OCI-LY1 (cell line): ENCODE results near the gene PODXL2.

Experiments
- H2AFZ ChIP-seq: fragments of 200-600 bp; sonication (generic), shearing (Covaris generic); 2 replicates; pipeline ENCODE4 v1.6.0; 2014; ENCODE audit warnings: antibody characterized with exemption, mild to moderate bottlenecking, low read length
- H3F3A ChIP-seq: fragments of 200-600 bp; sonication (generic), shearing (Covaris generic); 2 replicates; pipeline ENCODE4 v1.6.0; 2014; ENCODE audit warnings: mild to moderate bottlenecking, antibody characterized with exemption, low read length, moderate library complexity; ENCODE audit not compliant: insufficient read depth
- H3K27ac ChIP-seq: fragments of 200-600 bp; sonication (generic); 2 replicates; pipeline ENCODE4 v1.5.1; 2014; ENCODE audit warnings: low read length, mixed run types, mild to moderate bottlenecking, low read depth; ENCODE audit not compliant: poor library complexity, severe bottlenecking
- H3K27me3 ChIP-seq: fragments of 200-600 bp; sonication (generic); 2 replicates; pipeline ENCODE4 v1.6.0; 2014; ENCODE audit warnings: antibody characterized with exemption, mild to moderate bottlenecking, low read length, moderate library complexity; ENCODE audit not compliant: insufficient read depth
- H3K36me3 ChIP-seq: fragments of 200-600 bp; sonication (generic); 2 replicates; pipeline ENCODE4 v1.6.1; 2014; ENCODE audit warnings: mild to moderate bottlenecking, antibody characterized with exemption, low read length, moderate library complexity, mixed read lengths; ENCODE audit not compliant: insufficient read depth
- H3K4me1 ChIP-seq: fragments of 200-600 bp; sonication (generic); 2 replicates; pipeline ENCODE4 v1.5.1; 2014; ENCODE audit warnings: mild to moderate bottlenecking, low read length, moderate library complexity; ENCODE audit not compliant: insufficient read depth, severe bottlenecking
- H3K4me2 ChIP-seq: fragments of 200-600 bp; sonication (generic), shearing (Covaris generic); 2 replicates; pipeline ENCODE4 v1.6.1; 2014; ENCODE audit warnings: low read length
- H3K4me3 ChIP-seq: fragments of 200-600 bp; sonication (generic); 2 replicates; pipeline ENCODE4 v1.5.1; 2014; ENCODE audit warnings: low read length, low read depth, mild to moderate bottlenecking, mixed read lengths; ENCODE audit not compliant: poor library complexity, severe bottlenecking
- H3K79me2 ChIP-seq: fragments of 200-600 bp; shearing (Covaris generic); 2 replicates; pipeline ENCODE4 v1.6.1; 2016; ENCODE audit warnings: mixed run types, low read length, mixed read lengths; ENCODE audit not compliant: insufficient read depth
- H3K9ac ChIP-seq: fragments of 200-600 bp; sonication (generic), shearing (Covaris generic); 2 replicates; pipeline ENCODE4 v1.6.1; 2014; ENCODE audit warnings: mild to moderate bottlenecking, low read length, mixed read lengths
- H3K9me2 ChIP-seq: fragments of 200-600 bp; sonication (generic), shearing (Covaris generic); 2 replicates; pipeline ENCODE4 v1.6.1; 2014; ENCODE audit warnings: low read depth, mild to moderate bottlenecking, low read length, mixed read lengths
- H3K9me3 ChIP-seq: fragments of 200-600 bp; shearing (Covaris generic); 2 replicates; pipeline ENCODE4 v1.6.1; 2014; ENCODE audit warnings: low read length, mixed read lengths
- H4K20me1 ChIP-seq: fragments of 200-600 bp; sonication (generic), shearing (Covaris generic); 2 replicates; pipeline ENCODE4 v1.6.0; 2016; ENCODE audit warnings: mild to moderate bottlenecking, low read length; ENCODE audit not compliant: insufficient read depth
- CTCF ChIP-seq: fragments of 200-600 bp; sonication (generic), shearing (Covaris generic); IDR thresholded peaks from 2 replicates; pipeline ENCODE4 v1.5.1; 2017; ENCODE audit warnings: mild to moderate bottlenecking, antibody characterized with exemption, low read length, moderate library complexity, mixed read lengths
- EZH2 ChIP-seq: fragments of 200-600 bp; sonication (generic), shearing (Covaris generic); IDR thresholded peaks from 2 replicates; pipeline ENCODE4 v1.8.0; 2017; ENCODE audit warnings: borderline replicate concordance, mixed run types, mild to moderate bottlenecking, antibody characterized with exemption, low read length, moderate library complexity, mixed read lengths

Gene PODXL2

GRCh38 chr3:127719369-127719768 is 90.4 kb downstream of the PODXL2 start:
- Histone ChIP-seq H3K79me2 (no peaks in the 10 kb centered on the region), H3K4me1 (no peaks in the 10 kb centered on the region), H3K4me3 (no peak overlapping the region), H3K4me2 (no peak overlapping the region), H3K9ac (no peak overlapping the region), H3K27ac (no peak overlapping the region), H3K9me3 (no peaks in the 10 kb centered on the region), H2AFZ (no peak overlapping the region), H3F3A (no peaks in the 10 kb centered on the region), H4K20me1 (no peaks in the 10 kb centered on the region), H3K27me3 (no peaks in the 10 kb centered on the region; the same call in 1 of the 2 replicates), H3K9me2 (no peaks in the 10 kb centered on the region), H3K36me3 (no peaks in the 10 kb centered on the region)
- TF ChIP-seq CTCF: no peak
- TF ChIP-seq EZH2: no peak

- H3K27me3 ChIP-seq: no peaks in the 10 kb centered on the region; the same call in 1 of the 2 replicates
- no peak overlapping the region for H3K27ac ChIP-seq
- H3K9me3 ChIP-seq: no peaks in the 10 kb centered on the region
- no peaks in the 10 kb centered on the region for H3K36me3 ChIP-seq
- no peak overlapping the region for H3K4me2 ChIP-seq
- no peak overlapping the region for H2AFZ ChIP-seq
- no peak overlapping the region for H3K9ac ChIP-seq
- no peak overlapping the region for H3K4me3 ChIP-seq
- TF ChIP-seq CTCF: no peak
- TF ChIP-seq EZH2: no peak
- H3K9me2 ChIP-seq: no peaks in the 10 kb centered on the region
- no peaks in the 10 kb centered on the region for H3K79me2 ChIP-seq
- no peaks in the 10 kb centered on the region for H4K20me1 ChIP-seq
- H3F3A ChIP-seq: no peaks in the 10 kb centered on the region
- H3K4me1 ChIP-seq: no peaks in the 10 kb centered on the region
These were observed 91.3 kb downstream of the PODXL2 start for GRCh38 chr3:127720161-127720823.

DNA sequence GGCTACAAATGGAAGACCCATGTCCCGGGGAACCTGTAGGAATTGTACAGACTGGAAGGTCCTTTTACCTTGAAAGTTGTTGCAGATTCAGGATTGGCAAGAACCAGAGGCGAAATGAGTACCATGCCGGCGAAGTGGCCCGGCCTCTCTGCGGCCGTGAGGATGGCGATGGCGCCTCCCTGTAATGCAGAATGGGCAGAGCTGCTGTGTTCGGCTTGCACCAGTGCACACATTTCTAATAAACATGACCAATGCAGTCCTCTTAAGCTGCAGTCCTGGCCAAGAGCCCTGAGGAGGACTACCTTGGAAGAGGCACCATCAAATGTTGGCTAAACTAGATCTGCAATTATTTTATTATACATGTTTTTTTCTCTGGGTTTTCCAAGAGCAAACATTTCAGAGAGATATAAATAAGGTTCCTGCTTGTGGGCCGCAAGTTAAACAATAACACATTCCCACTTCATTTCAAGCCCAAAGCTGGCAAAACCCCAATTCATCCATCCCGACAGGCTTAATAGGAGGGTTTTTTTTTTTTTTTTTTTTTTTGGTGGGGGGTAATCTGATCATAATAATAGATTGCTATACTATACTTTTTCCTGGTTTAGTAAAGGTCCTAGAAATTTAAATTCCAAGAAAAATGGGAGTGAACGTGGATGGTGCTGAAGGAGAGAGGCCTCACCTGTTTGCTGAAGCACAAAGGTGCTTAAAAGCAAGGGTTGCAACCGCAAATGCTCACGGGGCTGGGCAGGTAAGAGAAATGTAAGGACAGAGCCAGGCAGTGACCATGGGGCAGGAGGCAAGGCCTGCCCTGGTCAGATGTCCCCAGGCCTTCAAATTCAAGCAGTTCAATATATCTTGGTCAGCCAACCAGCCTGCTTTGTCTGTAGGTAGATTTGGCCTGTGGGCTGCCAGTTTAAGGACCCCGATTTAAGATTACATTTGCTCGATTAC is 92.3 kb downstream of the PODXL2 start:
- TF ChIP-seq EZH2: no peak
- no peak for TF ChIP-seq CTCF
- Histone ChIP-seq H3K79me2 (no peaks in the 10 kb centered on the region), H3K9me3 (no peaks in the 10 kb centered on the region), H3K4me3 (no peak overlapping the region), H3K27me3 (no peaks in the 10 kb centered on the region; the same call in 1 of the 2 replicates), H3F3A (no peaks in the 10 kb centered on the region), H4K20me1 (no peaks in the 10 kb centered on the region), H3K9ac (no peak overlapping the region), H3K4me2 (no peak overlapping the region), H3K27ac (no peak overlapping the region), H3K9me2 (no peaks in the 10 kb centered on the region), H2AFZ (no peak overlapping the region), H3K36me3 (no peaks in the 10 kb centered on the region), H3K4me1 (no peaks in the 10 kb centered on the region)
